ENCODE measurements around the gene SIRT7. TPM values are rescaled to one million over a fixed set of nuclear protein-coding genes. Genes with fewer than 3 reads are reported as not detected.
A peak's percentile ranks its signal among the peaks of the same experiment; 100 is the strongest.

SIRT7 gene
- total RNA-seq, 4 donors from 2014 or later: 82.5 to 130 (median 112) TPM

DNA sequence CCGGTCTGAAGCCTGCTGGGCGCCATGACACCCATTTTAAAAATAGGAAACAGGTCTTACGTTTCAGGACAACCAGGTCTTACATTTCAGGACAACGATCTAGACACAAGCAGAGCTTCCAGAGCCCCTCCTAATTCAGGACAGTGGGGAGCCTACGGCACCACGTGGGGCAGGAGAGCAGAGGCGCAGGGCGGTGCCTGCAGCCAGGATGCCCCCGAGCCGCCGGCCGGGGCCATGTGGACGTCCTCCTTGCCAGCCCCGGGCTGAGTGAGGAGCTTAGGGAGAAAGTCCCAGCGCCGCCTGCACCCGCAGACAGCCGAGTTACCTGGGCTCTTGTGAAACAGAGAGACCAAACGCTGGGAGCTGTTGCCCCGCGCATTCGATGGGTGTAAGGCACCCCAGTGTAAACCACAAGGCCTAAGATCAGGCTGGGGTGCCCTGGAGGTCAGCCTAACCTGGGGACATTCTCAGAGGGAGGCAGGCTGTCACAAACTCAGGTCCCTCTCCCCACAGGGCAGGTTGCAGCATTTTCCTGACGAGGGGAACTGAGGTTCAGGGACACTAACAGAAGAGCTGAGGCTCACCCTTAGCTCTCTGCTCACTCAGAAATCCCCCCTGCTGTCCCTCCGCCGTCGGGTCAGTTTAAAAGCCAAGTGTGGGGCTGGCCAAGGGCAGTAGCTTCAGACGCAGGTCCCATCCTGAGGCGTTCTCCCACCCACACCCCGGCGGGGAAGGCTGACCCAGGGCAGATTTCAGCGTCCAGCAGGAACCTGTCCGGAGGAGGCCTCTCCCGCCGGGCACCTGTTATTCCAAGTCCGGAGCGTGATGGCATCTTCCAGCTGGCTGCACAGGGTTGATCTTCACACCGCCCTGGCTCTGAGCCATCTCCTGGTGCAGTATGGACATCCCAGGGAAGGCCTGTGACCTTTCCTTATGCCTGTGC is 44.8 kb upstream of the SIRT7 start:
- Histone ChIP-seq H3K4me1 (peaks cover 0 to 44% (median 28%) of the 10 kb centered on the region in 4 donors), H3K27me3 (peaks cover 0 to 29% of the 10 kb centered on the region in 2 donors), H3K4me3 (no peak overlapping the region), H3K9me3 (no peaks in the 10 kb centered on the region), H3K36me3 (no peaks in the 10 kb centered on the region), H3K27ac (no peak overlapping the region)
- no peak for DNase-seq
- TF ChIP-seq CTCF (IDR thresholded peaks at IDR 0.05) (no peak), POLR2A (IDR thresholded peaks at IDR 0.05) (no peak)

DNA sequence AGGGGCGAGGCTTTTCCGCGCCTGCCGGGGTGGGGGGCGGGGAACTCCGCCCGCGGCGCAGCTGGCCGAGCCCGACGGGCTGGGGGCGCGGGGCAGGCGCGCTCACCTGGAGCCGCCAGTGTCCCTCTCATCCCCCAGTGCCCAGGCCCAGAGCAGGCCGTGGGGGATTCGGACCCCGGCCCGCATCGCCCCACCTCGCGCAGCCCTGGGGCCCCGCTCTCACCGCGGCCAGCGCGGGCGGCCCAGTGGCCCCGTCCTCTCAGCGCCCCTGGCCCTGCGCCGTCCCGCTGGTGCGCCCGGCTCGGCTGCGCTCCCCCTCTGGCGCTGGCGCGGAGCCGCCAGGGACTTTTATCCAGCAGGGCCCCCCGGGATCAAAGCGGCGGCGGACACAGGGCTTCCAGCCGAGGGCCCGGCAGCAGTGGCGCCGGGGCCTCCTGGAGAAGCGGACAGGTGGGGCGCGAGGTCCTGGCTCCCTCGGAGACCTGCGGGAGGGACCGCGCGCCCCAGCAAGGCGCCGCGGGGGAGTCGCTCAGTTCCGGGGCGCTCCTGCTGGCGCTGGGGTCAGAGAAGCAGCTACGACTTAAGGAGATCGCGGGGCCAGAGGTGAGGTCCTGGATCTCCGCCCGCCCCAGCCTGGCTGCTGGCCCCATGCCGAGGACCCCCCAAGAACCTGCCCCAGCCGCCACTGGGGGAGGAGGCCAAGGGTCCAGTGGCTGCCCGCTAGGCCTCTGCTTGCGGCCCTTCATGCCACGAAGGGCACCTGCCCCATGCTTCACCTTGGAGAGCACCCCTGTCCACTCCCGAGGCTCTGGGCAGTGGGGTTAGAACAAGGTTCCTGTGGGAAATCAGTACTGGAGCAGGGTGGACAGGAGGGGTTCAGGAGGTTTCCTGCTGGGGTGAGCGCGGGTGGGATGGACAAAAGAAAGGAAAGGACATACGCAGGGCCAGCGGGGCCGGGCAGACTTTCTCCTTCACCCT is 43.8 kb upstream of the SIRT7 start:
- Histone ChIP-seq H3K27ac (no peak overlapping the region), H3K9me3 (no peaks in the 10 kb centered on the region), H3K4me3 (peak overlapping the region in 2 of 4 donors; percentile 31 to 63), H3K36me3 (no peaks in the 10 kb centered on the region), H3K27me3 (peaks cover 0 to 29% of the 10 kb centered on the region in 2 donors), H3K4me1 (peaks cover 0 to 35% (median 19%) of the 10 kb centered on the region in 4 donors)
- TF ChIP-seq CTCF (IDR thresholded peaks at IDR 0.05) (no peak), POLR2A (IDR thresholded peaks at IDR 0.05) (no peak)
- no peak for DNase-seq

DNA sequence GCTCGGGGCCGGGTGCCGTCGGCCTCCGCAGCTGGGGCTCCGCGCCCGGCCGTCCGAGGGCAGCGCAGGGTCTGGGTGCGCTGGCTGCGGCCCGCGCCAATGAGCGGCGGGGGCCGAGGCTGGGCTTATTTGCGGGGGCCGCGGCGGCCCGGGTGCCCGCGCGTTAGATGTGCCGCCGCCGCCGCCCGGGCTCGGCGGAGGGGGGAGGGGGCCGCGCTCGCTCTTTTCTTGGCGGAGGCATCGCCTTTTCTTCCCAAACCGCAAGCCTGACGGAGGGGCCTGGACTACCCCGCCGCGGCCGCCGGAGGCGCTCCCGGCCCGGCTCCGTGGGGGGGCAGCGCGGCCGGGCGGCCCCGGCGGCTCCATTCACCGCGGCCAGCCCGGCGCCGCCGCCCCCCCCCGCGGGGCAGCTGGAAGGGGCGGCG is 43.1 kb upstream of the SIRT7 start, which contains the start of gene NOTUM:
NOTUM (minus strand) TSS at position 101 of the 425 bp plus-strand sequence. CDS start 278 bp downstream, outside the sequence.
- H3K4me3 ChIP-seq: peak within 1 kb of the TSS; percentile 32 to 63 (median 53)
- DNase-seq: no peak
- TF ChIP-seq CTCF (IDR thresholded peaks at IDR 0.05) (peak in 2 of 6 experiments; percentile 11 to 19), POLR2A (IDR thresholded peaks at IDR 0.05) (no peak)
- peak within 1 kb of the TSS in 1 of 4 donors; percentile 52 for H3K27ac ChIP-seq
- H3K9me3 ChIP-seq: no peaks in the 10 kb centered on the region
- H3K27me3 ChIP-seq: peaks cover 0 to 29% of the 10 kb centered on the region in 2 donors
- no peaks in the 10 kb centered on the region for H3K36me3 ChIP-seq
- peaks cover 0 to 30% (median 15%) of the 10 kb centered on the region in 4 donors for H3K4me1 ChIP-seq

DNA sequence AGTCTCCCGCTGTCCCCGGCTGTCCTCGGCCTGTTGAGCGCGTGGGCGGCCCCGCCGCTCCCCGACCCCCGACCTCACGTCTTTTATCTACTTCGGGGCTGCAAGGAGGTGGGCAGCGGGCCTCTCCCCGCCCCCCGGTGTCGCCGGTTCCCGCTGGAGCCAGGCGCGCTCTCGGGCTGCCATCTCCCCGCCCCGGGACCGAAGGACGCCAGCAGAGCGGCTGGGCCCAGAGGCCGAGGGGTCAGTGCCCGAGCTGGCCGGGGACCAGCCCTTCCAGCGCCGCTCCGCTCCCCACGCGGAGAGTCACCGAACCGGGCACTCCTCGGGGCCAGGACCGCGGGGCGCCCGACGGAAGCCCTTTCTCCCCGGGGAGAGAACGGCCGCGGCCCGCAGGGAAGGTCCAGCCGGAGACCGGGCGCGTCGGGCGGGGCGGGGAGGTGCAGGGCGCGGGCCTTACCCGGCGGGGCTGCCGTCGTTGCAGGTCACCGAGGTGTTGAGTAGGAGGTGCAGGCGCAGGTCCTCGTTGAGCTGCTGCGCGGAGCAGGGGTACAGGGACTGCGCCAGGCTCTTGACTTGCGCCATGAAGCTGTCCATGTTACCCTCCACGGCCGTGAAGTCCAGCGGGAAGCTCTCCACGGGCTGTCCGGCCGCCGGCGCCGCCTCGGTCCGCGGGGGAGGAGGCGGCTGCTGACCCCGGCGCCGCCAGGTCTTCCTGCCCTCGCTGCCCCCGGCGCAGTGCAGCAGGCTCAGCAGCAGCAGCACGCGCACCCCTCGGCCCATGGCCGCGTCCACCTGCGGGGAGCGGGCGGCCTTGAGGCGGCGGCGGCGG is 42.4 kb upstream of the SIRT7 start:
- Histone ChIP-seq H3K36me3 (no peaks in the 10 kb centered on the region), H3K4me3 (peak overlapping the region; percentile 32 to 63 (median 53)), H3K4me1 (peaks cover 0 to 30% (median 15%) of the 10 kb centered on the region in 4 donors), H3K27me3 (peaks cover 0 to 29% of the 10 kb centered on the region in 2 donors), H3K9me3 (no peaks in the 10 kb centered on the region), H3K27ac (peak overlapping the region in 1 of 4 donors; percentile 52)
- TF ChIP-seq CTCF (IDR thresholded peaks at IDR 0.05) (no peak), POLR2A (IDR thresholded peaks at IDR 0.05) (no peak)
- DNase-seq: no peak
